Forelimb muscle (tissue), 1 donor: Measurements from ENCODE around the gene ATP11A. TPM values are rescaled to one million over a fixed set of nuclear protein-coding genes. Genes with fewer than 3 reads are reported as not detected.

Source experiments
- DNase-seq: peaks from one replicate; pipeline ENCODE4 v3.0.0-alpha.2; 2013; ENCODE audit warnings: low read depth
- polyA plus RNA-seq: library from polyadenylated mRNA; unstranded; fragments of 120-200 nt; gene quantifications from one replicate; pipeline ENCODE4 v1.2.1, GENCODE V29; 2013; ENCODE audit not compliant: insufficient read length

Gene ATP11A
- polyA plus RNA-seq, 1 donor: 22.0 TPM

GRCh38 chr13:112818040-112818697, 128.3 kb downstream of the ATP11A start:
- no peak for DNase-seq

- no peak for DNase-seq
Observed at GRCh38 chr13:112818698-112819045, 128.8 kb downstream of the ATP11A start.

- no peak for DNase-seq
Observed at GRCh38 chr13:112819111-112819510, 129.3 kb downstream of the ATP11A start.

- no peak for DNase-seq
Observed at GRCh38 chr13:112819816-112820215, 130.0 kb downstream of the ATP11A start.

GRCh38 chr13:112820318-112820717, 130.5 kb downstream of the ATP11A start:
- DNase-seq: no peak

GRCh38 chr13:112821340-112822055, 131.7 kb downstream of the ATP11A start:
- no peak for DNase-seq

GRCh38 chr13:112822851-112823250, 133.0 kb downstream of the ATP11A start:
- DNase-seq: no peak

GRCh38 chr13:112824429-112824828, 134.6 kb downstream of the ATP11A start:
- DNase-seq: no peak

- no peak for DNase-seq
Observed at GRCh38 chr13:112825071-112825470, 135.2 kb downstream of the ATP11A start.

- DNase-seq: no peak
Observed at GRCh38 chr13:112825875-112826274, 136.0 kb downstream of the ATP11A start.

GRCh38 chr13:112826565-112826964, 136.7 kb downstream of the ATP11A start:
- DNase-seq: no peak

- DNase-seq: no peak
Observed at GRCh38 chr13:112828082-112828699, 138.4 kb downstream of the ATP11A start.

- no peak for DNase-seq
Observed at GRCh38 chr13:112828756-112829155, 138.9 kb downstream of the ATP11A start.

- DNase-seq: no peak
Observed at GRCh38 chr13:112831196-112831595, 141.4 kb downstream of the ATP11A start.

GRCh38 chr13:112831801-112832200, 142.0 kb downstream of the ATP11A start:
- no peak for DNase-seq

- no peak for DNase-seq
Observed at GRCh38 chr13:112832811-112833210, 143.0 kb downstream of the ATP11A start.

- no peak for DNase-seq
Observed at GRCh38 chr13:112833551-112834257, 143.9 kb downstream of the ATP11A start.

- no peak for DNase-seq
Observed at GRCh38 chr13:112835344-112835743, 145.5 kb downstream of the ATP11A start.

GRCh38 chr13:112835796-112836195, 146.0 kb downstream of the ATP11A start:
- DNase-seq: no peak

GRCh38 chr13:112836940-112837339, 147.1 kb downstream of the ATP11A start:
- no peak for DNase-seq

GRCh38 chr13:112837371-112838037, 147.7 kb downstream of the ATP11A start:
- no peak for DNase-seq
